Central memory CD8-positive, alpha-beta T cell (primary cell): ENCODE results near the gene FAAP100.

Source experiments
- ATAC-seq: fragments of 150-1000 bp; cut with Tn5 transposase; replicated peaks from 2 replicates; pipeline ENCODE4 v1.10.0; 2022; ENCODE audit warnings: mild to moderate bottlenecking, moderate FRiP score, moderate number of reproducible peaks; ENCODE audit not compliant: poor library complexity, severe bottlenecking; ENCODE audit errors: extremely low read depth
- DNase-seq, 2 donors: peaks; one replicate each; pipeline ENCODE4 v3.0.0; 2021; ENCODE audit warnings: low spot score in 2 of 2
- H3K27ac Mint-ChIP-seq: one replicate; pipeline ENCODE4 v1.8.0; 2022; ENCODE audit warnings: low read depth, mild to moderate bottlenecking, moderate library complexity, mixed read lengths
- H3K27me3 Mint-ChIP-seq: one replicate; pipeline ENCODE4 v1.8.0; 2022; ENCODE audit warnings: mixed read lengths
- H3K36me3 Mint-ChIP-seq: one replicate; pipeline ENCODE4 v1.8.0; 2022; ENCODE audit warnings: mild to moderate bottlenecking, moderate library complexity, mixed read lengths; ENCODE audit not compliant: insufficient read depth
- H3K4me1 Mint-ChIP-seq: one replicate; pipeline ENCODE4 v1.8.0; 2022; ENCODE audit warnings: mixed read lengths
- H3K4me3 Mint-ChIP-seq: one replicate; pipeline ENCODE4 v1.8.0; 2022; ENCODE audit warnings: mild to moderate bottlenecking, moderate library complexity, mixed read lengths
- H3K9me3 Mint-ChIP-seq: one replicate; pipeline ENCODE4 v1.8.0; 2022; ENCODE audit warnings: mixed read lengths

Gene FAAP100

DNA sequence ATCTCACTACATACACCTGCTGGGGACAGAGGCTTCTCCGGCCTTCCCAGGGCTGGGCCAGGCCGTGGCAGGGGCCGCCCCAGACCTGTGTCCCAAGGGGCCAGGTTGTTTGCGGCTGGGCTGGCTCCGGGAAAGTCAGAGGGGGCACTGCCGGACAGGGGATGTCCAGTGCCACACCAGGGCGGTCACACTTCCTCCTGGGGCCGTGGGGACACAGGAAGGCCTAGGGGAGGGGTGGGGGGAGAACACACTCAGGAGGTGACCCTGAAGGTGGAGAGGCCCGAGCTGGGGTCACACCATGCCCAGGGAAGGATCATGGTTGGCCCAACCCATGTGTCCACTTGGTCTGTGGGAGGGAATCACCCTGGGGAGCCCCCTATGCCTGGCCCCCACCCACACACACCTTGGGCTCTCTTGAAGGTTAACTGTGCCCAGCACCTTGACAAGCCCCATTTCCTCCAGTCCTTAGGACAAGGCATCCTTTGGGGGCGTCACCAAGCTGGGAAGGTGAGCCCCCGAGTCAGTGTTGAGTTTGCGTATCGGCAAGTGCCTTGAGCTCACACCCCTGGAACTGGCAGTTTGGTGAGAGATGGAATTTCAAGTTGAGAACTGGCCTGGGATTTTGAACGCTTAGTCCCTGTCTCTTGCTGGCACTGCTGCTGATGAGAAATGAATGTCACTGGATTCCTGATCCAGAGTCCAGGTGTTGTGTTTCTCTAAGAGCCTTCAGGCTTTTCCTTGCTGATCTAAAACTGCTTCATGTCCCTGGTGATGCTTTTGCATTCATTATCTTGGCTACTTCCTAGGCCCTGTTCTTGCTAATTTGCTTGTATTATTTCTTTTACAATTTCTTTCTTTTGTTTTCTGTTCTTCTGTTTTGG is 31.9 kb downstream of the FAAP100 start:
- Mint-ChIP-seq H3K9me3 (no peaks in the 10 kb centered on the region), H3K4me3 (peak overlapping the region; percentile 40), H3K4me1 (peaks cover 24% of the 10 kb centered on the region), H3K36me3 (peaks cover 8% of the 10 kb centered on the region), H3K27me3 (peaks cover 11% of the 10 kb centered on the region), H3K27ac (peak overlapping the region; percentile 42)
- DNase-seq, result no peak
- ATAC-seq, result no peak

DNA sequence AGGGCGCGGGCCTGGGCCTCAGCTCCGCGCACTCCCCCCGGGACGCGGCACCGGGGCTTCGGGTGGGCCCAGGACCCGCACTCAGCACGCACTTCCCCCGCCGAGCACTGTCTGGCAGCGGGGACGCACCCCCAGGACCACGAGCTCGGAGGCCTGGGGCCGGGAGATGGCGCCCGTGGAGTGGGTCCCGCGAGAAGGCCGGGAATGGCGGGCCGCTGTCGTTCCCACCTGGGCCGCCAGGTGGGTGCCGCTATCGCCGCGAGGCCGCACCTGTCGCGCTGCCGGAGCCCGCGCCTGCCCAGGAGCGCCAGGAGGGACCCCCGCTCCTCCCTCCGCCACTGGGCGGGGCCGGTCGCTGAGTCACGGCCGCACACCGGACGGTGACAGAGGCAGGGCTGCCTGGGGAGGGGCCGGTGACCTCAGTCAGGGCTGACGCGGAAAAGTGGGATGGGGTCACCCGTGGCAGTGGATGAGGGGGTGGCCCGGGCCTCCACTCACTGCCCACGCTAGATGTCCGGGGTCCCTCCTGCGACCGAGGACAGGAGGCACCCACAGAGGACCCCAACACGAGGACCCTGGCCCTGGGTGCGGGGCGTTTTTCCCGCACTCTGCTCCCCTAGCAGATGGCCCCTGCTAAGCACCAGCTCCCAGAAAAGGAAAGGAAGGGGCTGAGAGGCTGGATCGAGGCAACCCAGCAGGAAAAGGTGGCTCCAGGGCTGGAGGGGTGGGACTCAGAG is 32.7 kb downstream of the FAAP100 start:
- peaks cover 7% of the 10 kb centered on the region for H3K36me3 Mint-ChIP-seq
- H3K4me3 Mint-ChIP-seq, result peak overlapping the region; percentile 9
- no peaks in the 10 kb centered on the region for H3K9me3 Mint-ChIP-seq
- H3K27ac Mint-ChIP-seq, result no peak overlapping the region
- ATAC-seq (peak; percentile 58), DNase-seq (peak in 1 of 2 donors; percentile 42)
- H3K4me1 Mint-ChIP-seq, result peaks cover 26% of the 10 kb centered on the region
- peaks cover 11% of the 10 kb centered on the region for H3K27me3 Mint-ChIP-seq

DNA sequence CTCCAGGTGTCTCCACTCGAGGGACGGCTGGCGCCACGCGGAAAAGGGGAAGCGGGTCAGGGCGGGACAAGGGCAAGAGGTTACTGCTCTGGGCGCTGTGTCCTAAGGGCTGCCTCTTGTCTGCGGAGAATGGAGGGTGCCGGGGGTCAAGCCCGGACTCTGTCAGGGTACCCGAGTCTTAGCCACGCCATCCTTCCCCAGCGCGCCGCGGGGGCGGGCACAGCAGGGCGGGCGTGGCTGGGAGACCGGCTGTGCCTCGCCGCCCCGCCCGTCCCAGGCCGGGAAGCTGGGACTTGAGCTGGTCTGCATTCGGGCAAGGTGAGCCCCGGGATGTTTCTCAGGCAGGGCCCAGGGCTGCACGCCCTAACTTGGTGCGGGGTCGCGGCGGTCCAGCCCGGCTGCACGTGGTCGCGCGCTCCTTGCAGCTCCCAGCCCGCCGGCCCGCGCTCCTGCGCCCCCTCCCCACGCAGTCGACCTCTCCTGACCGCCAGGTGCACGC is 33.3 kb downstream of the FAAP100 start:
- Mint-ChIP-seq H3K27me3 (peaks cover 11% of the 10 kb centered on the region), H3K4me1 (peaks cover 26% of the 10 kb centered on the region), H3K9me3 (no peaks in the 10 kb centered on the region), H3K4me3 (no peak overlapping the region), H3K27ac (no peak overlapping the region), H3K36me3 (peaks cover 9% of the 10 kb centered on the region)
- DNase-seq (no peak), ATAC-seq (peak; percentile 6)

DNA sequence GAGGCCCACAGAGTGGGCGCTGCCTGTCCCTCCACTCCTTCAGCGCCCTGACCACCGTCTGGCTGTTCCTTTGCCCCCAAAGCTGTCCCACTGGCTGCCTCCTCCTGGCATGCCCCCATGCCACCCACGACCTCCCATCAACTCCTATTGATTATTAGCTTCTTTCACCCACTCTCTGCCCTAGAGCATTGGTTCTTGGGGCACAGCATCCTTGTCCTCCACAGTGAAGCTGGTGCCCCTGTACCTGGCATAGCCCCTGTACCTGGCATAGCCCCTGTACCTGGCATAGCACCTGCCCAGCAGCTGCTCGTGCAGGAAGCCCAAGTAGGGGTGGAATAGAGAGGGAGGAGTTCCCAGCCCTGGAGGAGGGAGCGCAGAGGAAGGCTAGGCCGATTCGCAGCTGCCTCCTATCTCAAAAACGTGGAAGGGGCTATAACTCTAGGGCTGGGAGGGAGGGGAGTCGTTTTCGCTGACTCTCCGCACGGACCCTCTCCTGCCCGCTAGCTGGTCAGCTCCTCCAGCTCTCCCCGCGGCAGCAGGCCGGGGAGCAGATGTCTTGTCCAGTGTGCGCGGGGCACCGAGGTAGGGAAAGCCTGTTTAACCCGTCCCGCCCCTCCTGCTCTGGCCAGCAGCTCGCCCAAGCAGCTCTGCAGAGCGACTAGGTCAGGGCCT is 33.9 kb downstream of the FAAP100 start:
- ATAC-seq (no peak), DNase-seq (no peak)
- H3K27ac Mint-ChIP-seq, result no peak overlapping the region

DNA sequence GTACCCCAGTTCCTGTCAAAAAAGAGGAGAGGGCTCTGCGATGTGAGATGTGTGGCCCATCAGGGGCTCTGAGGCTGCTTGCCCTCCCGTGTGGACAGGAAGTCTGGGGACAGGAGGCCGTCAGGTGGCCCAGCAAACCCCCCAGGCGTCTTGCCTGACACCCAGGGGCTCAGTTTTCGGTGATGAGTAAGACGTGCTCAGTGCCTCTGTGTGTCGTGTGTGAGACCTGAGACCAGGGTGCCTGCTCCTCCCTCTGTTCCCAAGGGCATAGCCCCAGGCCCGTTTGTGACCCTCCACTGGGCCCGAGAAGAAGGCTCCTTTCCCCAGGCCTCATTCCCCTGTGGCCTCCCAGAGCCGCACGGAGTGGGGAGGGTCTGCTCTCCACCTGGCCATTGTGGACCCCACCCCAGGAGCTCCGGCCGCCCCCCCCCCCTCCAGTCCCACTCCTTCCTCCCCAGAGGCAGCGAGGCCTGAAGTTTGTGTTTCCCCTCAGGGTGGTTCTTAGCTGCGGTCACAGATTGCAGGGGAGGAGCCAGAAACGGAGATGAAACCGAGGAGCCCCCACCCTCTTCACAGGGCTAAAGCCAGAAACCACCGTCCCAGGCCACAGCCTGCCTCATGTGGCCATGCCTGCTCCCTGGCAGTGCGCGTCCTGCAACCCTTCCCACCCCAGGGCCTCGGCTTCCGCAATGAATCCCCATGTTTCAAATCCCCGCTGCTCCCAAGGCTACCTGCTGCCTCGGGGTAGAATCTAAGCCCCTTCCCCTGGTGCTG is 34.6 kb downstream of the FAAP100 start:
- Mint-ChIP-seq H3K36me3 (peaks cover 18% of the 10 kb centered on the region), H3K4me3 (peak overlapping the region; percentile 51), H3K27me3 (peaks cover 3% of the 10 kb centered on the region), H3K4me1 (peaks cover 26% of the 10 kb centered on the region), H3K9me3 (no peaks in the 10 kb centered on the region), H3K27ac (no peak overlapping the region)
- ATAC-seq, result no peak
- DNase-seq, result no peak

More for the DNA sequence above, 33.9 kb downstream of the FAAP100 start:
- H3K27me3 Mint-ChIP-seq, result peaks cover 10% of the 10 kb centered on the region
- no peaks in the 10 kb centered on the region for H3K9me3 Mint-ChIP-seq
- H3K4me1 Mint-ChIP-seq, result peaks cover 26% of the 10 kb centered on the region
- H3K36me3 Mint-ChIP-seq, result peaks cover 15% of the 10 kb centered on the region
- peak overlapping the region; percentile 51 for H3K4me3 Mint-ChIP-seq

DNA sequence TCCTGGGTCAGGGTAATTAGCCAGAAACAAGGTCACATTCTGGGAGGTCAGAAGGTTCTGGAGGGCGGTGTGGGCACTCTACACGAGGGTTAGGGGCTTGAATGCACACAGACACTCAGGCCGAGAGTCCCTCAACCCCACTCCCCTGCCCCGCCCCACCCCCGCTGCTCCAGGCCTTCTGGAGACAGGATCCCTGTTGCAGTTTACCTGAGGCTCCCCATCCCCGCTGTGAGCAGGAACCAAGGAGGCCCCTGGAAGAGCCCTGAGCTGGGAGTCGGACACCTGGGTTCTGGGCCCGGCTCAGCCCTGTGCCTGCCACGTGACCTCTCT is 35.2 kb downstream of the FAAP100 start:
- no peak for ATAC-seq
- peak overlapping the region; percentile 85 for H3K4me3 Mint-ChIP-seq

DNA sequence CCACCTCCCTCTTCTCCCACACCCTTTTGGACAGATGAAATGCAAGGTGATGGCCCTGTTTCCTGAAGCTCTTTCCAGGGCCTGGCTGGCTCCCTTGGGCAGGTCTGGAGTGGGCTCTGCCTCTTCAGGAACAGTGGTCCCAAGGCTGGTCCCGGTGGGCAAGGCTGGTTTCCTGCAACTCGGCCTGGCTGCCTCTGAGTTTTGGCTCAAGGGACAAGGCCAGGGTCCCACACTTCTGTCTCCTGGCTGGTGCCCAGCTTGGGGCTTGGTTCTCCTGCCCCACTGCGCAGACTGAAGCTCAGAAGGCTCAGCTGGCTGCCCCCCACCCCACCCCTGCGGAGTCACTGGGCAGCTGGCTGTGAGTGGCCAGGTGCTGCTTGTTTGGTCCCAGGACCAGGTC is 35.7 kb downstream of the FAAP100 start:
- no peak for DNase-seq
- Mint-ChIP-seq H3K27me3 (no peaks in the 10 kb centered on the region), H3K4me1 (peaks cover 33% of the 10 kb centered on the region), H3K9me3 (no peaks in the 10 kb centered on the region), H3K27ac (no peak overlapping the region), H3K36me3 (peaks cover 28% of the 10 kb centered on the region), H3K4me3 (peak overlapping the region; percentile 85)
- ATAC-seq, result no peak

More for the DNA sequence above, 35.2 kb downstream of the FAAP100 start:
- Mint-ChIP-seq H3K9me3 (no peaks in the 10 kb centered on the region), H3K27me3 (no peaks in the 10 kb centered on the region), H3K4me1 (peaks cover 28% of the 10 kb centered on the region), H3K27ac (no peak overlapping the region), H3K36me3 (peaks cover 23% of the 10 kb centered on the region)
- DNase-seq, result no peak

DNA sequence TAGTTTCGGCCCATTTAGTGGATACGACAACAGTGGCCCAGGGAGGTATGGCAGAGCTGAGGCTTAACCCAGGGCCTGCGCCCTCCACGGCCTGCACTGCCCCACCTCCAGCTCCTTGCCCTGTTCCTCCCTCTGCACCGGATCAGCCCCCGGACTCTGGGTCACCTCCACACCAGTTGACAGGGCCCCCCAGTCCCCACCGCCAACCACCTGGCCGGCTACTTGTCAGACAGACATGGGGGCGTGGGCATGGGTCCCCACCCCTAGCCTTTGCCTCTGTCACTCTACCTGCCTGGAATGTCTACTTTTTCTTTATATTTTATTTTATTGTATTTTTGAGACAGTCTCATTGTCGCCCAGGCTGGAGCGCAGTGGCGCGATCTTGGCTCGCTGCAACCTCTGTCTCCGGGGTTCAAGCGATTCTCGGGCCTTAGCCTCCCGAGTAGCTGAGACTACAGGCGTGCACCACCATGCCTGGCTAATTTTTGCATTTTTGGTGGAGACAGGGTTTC is 36.6 kb downstream of the FAAP100 start:
- Mint-ChIP-seq H3K36me3 (peaks cover 37% of the 10 kb centered on the region), H3K4me3 (peak overlapping the region; percentile 85), H3K27ac (peak overlapping the region; percentile 82), H3K9me3 (no peaks in the 10 kb centered on the region), H3K27me3 (no peaks in the 10 kb centered on the region), H3K4me1 (peaks cover 42% of the 10 kb centered on the region)
- DNase-seq (no peak), ATAC-seq (no peak)

DNA sequence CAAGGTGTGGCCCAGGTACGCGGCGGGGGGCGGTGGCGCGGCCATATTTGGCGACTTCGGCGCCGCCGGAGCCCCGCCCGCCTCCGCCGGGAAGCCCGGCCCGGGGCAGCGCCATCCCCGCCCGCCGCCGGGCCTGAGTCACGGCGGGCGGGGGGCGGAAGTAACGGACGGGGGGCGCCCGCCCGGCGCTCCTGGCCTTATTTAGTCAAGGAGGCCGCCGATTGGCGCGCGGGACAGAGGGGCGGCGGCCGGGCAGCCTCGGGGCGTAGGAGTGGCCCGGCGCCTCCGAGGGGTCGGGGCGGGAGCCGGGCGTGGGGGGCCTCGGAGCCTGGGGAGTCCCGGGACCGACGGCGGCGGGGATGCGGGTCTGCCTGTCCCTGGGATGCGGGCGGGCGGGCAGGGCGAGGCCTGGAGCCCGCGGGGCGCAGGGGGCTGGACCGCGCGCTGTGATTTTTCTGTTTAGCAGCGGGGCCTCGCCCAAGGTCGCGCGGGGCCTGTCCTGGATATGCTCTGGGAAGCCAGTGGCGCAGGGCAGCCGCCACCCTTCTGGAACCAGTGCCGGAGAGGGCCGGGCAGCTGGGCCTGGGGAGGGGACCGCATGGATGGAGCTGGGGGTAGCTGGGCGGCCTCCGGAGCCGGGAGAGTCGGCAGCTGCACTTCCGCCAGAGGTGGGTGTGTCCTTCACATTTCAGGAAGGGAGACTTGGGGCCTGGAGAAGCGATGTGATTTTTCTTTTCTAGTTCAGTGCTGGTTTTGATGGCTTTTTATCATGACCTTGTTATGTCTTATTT is 37.2 kb downstream of the FAAP100 start:
- H3K4me3 Mint-ChIP-seq, result peak overlapping the region; percentile 85
- H3K4me1 Mint-ChIP-seq, result peaks cover 49% of the 10 kb centered on the region
- peak overlapping the region; percentile 82 for H3K27ac Mint-ChIP-seq
- DNase-seq (no peak), ATAC-seq (peak; percentile 1)
- H3K9me3 Mint-ChIP-seq, result no peaks in the 10 kb centered on the region
- H3K36me3 Mint-ChIP-seq, result peaks cover 43% of the 10 kb centered on the region
- H3K27me3 Mint-ChIP-seq, result no peaks in the 10 kb centered on the region

DNA sequence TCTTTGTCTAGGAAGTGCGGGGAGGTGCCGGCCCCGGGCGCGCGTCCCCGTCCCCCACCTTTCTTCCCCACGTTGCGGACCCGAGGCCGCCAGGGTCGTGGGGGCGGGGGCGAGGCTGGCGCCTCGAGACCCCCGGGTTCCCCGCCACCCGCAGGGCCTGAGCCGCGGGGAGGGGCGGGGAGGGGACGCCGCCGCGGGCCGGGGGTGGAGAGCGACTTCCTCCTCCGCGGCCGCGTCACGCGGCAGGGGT is 37.7 kb downstream of the FAAP100 start:
- peaks cover 54% of the 10 kb centered on the region for H3K4me1 Mint-ChIP-seq
- ATAC-seq (no peak), DNase-seq (no peak)
- H3K9me3 Mint-ChIP-seq, result no peaks in the 10 kb centered on the region
- H3K4me3 Mint-ChIP-seq, result peak overlapping the region; percentile 100
- no peaks in the 10 kb centered on the region for H3K27me3 Mint-ChIP-seq
- H3K36me3 Mint-ChIP-seq, result peaks cover 48% of the 10 kb centered on the region
- H3K27ac Mint-ChIP-seq, result peak overlapping the region; percentile 41

DNA sequence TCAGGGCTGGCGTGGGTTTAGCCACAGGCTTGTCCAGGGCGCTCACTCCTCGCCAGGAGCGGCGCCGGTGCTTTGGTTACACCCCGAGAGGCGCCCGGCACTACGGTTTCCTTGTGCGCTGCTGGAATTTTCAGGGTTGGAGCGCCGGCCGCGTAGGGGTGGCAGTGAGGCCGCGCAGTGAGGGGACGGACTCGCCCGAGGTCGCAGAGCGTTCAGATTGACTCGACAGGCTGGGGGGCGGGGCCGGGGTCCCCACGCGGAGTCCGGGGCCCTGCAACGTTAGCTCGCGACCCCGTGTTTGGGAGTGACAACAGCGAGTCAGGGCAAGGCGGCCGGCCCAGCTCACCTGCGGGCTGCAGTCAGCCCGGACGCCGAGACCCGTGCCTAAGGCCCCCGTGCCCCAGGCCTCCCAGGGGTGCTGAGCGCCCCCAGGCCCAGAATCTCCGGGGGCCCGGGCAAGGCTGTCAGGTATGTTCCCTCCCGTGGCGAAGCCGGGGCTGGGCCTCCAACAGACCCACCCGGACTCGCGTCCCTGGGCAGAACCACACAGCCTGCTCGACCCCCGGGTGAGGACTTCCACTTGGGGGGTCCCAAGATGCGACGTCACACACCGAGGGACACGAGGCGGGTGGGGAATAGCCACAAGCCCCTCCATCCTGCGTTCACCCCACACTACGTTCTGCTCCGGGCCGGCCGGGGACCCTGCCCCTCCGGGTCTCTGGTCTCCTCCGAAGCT is 38.2 kb downstream of the FAAP100 start:
- no peaks in the 10 kb centered on the region for H3K9me3 Mint-ChIP-seq
- H3K27ac Mint-ChIP-seq, result peak overlapping the region; percentile 88
- no peaks in the 10 kb centered on the region for H3K27me3 Mint-ChIP-seq
- peaks cover 53% of the 10 kb centered on the region for H3K36me3 Mint-ChIP-seq
- H3K4me1 Mint-ChIP-seq, result peaks cover 59% of the 10 kb centered on the region
- ATAC-seq (no peak), DNase-seq (peak in 1 of 2 donors; percentile 18)
- H3K4me3 Mint-ChIP-seq, result peak overlapping the region; percentile 100
